ENCODE data around the gene COL4A3. TPM values are rescaled to one million over a fixed set of nuclear protein-coding genes. Genes with fewer than 3 reads are reported as not detected.

Gene COL4A3
- polyA plus RNA-seq, 3 donors = 0.03 TPM; not detected in 2

GRCh38 chr2:227186751-227187150 lies 22.3 kb downstream of the COL4A3 start:
- H3K4me3 ChIP-seq (replicated peaks in 1 of 3; ENCODE audit: low read depth in 2 of 3, low read length in 3 of 3) = no peak overlapping the region
- H3K4me3 Mint-ChIP-seq = no peak overlapping the region
- peaks cover 0 to 1% (median 0%) of the 10 kb centered on the region in 7 donors for H3K9me3 Mint-ChIP-seq
- no peak overlapping the region for H2AFZ ChIP-seq (ENCODE audit: insufficient read depth, low read depth, low read length, poor library complexity, severe bottlenecking)
- H4K20me1 ChIP-seq (ENCODE audit: insufficient read depth, low read length) = no peaks in the 10 kb centered on the region
- H3K9me3 ChIP-seq (replicated peaks in 1 of 2; ENCODE audit: control insufficient read depth in 1 of 2, insufficient read depth in 1 of 2, low read length in 2 of 2) = no peaks in the 10 kb centered on the region
- H3K27ac ChIP-seq (ENCODE audit: low read depth in 1 of 2, low read length in 2 of 2) = no peak overlapping the region
- no peaks in the 10 kb centered on the region for H3K36me3 ChIP-seq (replicated peaks in 1 of 2; ENCODE audit: control insufficient read depth in 1 of 2, insufficient read depth in 2 of 2, low read length in 2 of 2)
- H3K4me1 ChIP-seq (ENCODE audit: control insufficient read depth in 1 of 2, insufficient read depth in 2 of 2, low read length in 2 of 2) = no peaks in the 10 kb centered on the region
- no peak overlapping the region for H3K4me2 ChIP-seq (replicated peaks; ENCODE audit: extremely low read depth, low read length, poor library complexity, severe bottlenecking)
- no peak overlapping the region for H3K9ac ChIP-seq (ENCODE audit: insufficient read depth, low read length, poor library complexity, severe bottlenecking)
- H3K27ac Mint-ChIP-seq = no peak overlapping the region
- H3K4me1 Mint-ChIP-seq = no peaks in the 10 kb centered on the region
- no peaks in the 10 kb centered on the region for H3K79me2 ChIP-seq (ENCODE audit: insufficient read depth, low read length)
- no peaks in the 10 kb centered on the region for H3K27me3 ChIP-seq (ENCODE audit: control insufficient read depth in 2 of 2, insufficient read depth in 2 of 2, low read length in 2 of 2)
- DNase-seq = no peak
- TF ChIP-seq CTCF (IDR thresholded peaks at IDR 0.05) = no peak
- intact Hi-C loops (cut with micrococcal nuclease) = no loop called here
- H3K27me3 Mint-ChIP-seq (ENCODE audit: low read depth in 3 of 3) = peaks cover 2 to 3% (median 3%) of the 10 kb centered on the region in 3 donors
- WGBS (ENCODE audit: insufficient coverage) = no CpG with 5 or more reads among the region's 1 CpG
- H3K36me3 Mint-ChIP-seq = no peaks in the 10 kb centered on the region

GRCh38 chr2:227188292-227188691 lies 23.9 kb downstream of the COL4A3 start:
- H2AFZ ChIP-seq (ENCODE audit: insufficient read depth, low read depth, low read length, poor library complexity, severe bottlenecking) = no peak overlapping the region
- no peak overlapping the region for H3K4me2 ChIP-seq (replicated peaks; ENCODE audit: extremely low read depth, low read length, poor library complexity, severe bottlenecking)

More at GRCh38 chr2:227188292-227188691, 23.9 kb downstream of the COL4A3 start:
- H3K27me3 ChIP-seq (ENCODE audit: control insufficient read depth in 2 of 2, insufficient read depth in 2 of 2, low read length in 2 of 2) = no peaks in the 10 kb centered on the region
- Mint-ChIP-seq H3K9me3 (peaks cover 0 to 3% (median 0%) of the 10 kb centered on the region in 7 donors), H3K36me3 (no peaks in the 10 kb centered on the region), H3K4me3 (no peak overlapping the region), H3K4me1 (no peaks in the 10 kb centered on the region), H3K27me3 (ENCODE audit: low read depth in 3 of 3) (peaks cover 0 to 3% (median 3%) of the 10 kb centered on the region in 3 donors), H3K27ac (no peak overlapping the region)
- no peaks in the 10 kb centered on the region for H3K4me1 ChIP-seq (ENCODE audit: control insufficient read depth in 1 of 2, insufficient read depth in 2 of 2, low read length in 2 of 2)
- H3K9me3 ChIP-seq (replicated peaks in 1 of 2; ENCODE audit: control insufficient read depth in 1 of 2, insufficient read depth in 1 of 2, low read length in 2 of 2) = no peaks in the 10 kb centered on the region
- no peak overlapping the region for H3K27ac ChIP-seq (ENCODE audit: low read depth in 1 of 2, low read length in 2 of 2)
- H4K20me1 ChIP-seq (ENCODE audit: insufficient read depth, low read length) = no peaks in the 10 kb centered on the region
- H3K36me3 ChIP-seq (replicated peaks in 1 of 2; ENCODE audit: control insufficient read depth in 1 of 2, insufficient read depth in 2 of 2, low read length in 2 of 2) = no peaks in the 10 kb centered on the region
- 62% methylated on average over 3 of the region's 6 CpGs for WGBS (ENCODE audit: insufficient coverage)
- H3K4me3 ChIP-seq (replicated peaks in 1 of 3; ENCODE audit: low read depth in 2 of 3, low read length in 3 of 3) = no peak overlapping the region
- no peak overlapping the region for H3K9ac ChIP-seq (ENCODE audit: insufficient read depth, low read length, poor library complexity, severe bottlenecking)
- DNase-seq = no peak
- H3K79me2 ChIP-seq (ENCODE audit: insufficient read depth, low read length) = no peaks in the 10 kb centered on the region
- TF ChIP-seq CTCF (IDR thresholded peaks at IDR 0.05) = no peak
- intact Hi-C loops (cut with micrococcal nuclease) = no loop called here
